H54 (cell line): ENCODE results near the gene ZNF280B.
"Not testable (repeated sequence)": the region's sequence is repeated elsewhere in the genome, so short reads cannot be mapped to it uniquely, and the experiment has no call there.

Experiments
- DNase-seq: peaks from one replicate; pipeline ENCODE4 v3.0.0; 2011; ENCODE audit warnings: low spot score, mixed read lengths; ENCODE audit not compliant: insufficient read length
- FAIRE-seq: peaks from 3 replicates; lab custom pipeline; 2011; peaks lifted over from hg19 to GRCh38; lab: Jason Lieb, UNC
- POLR2A ChIP-seq: IDR thresholded peaks from 2 replicates; pipeline ENCODE4 v1.6.1; 2011; ENCODE audit warnings: low read depth, mild to moderate bottlenecking, low read length

ZNF280B gene

DNA sequence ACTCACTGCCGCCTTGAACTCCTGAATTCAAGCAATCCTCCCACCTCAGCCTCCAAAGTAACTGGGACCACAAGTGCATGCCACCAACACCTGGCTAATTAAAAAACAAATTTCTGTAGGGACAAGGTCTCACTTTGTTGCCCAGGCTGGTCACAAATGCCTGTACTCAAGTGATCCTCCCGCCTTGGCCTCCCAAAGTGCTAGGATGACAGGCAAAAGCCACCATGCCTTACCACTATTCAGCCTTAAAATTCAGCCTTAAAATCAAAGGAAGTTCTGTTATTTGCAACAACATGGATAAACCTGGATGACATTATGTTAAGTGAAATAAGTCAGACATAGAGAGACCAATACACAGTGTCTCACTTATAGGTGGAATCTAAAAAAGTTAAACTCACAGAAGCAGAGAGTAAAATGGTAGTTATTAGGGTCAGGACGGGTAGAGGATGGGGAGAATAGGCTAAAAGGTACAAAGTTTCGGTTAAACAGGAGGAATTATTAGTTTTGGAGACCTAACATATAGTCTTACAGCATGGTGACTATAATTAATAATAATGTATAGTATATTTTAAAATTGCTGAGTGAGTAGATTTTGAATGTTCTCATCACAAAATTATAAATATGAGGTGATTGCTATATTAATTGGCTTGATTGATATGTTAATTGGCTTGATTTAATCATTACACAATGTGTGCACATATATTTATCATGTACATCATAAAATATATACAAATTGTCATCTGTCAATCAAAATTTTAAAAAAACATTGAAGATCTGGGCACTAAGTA lies 17.8 kb upstream of the ZNF280B start:
- no peak for TF ChIP-seq POLR2A
- FAIRE-seq, result no peak
- no peak for DNase-seq

DNA sequence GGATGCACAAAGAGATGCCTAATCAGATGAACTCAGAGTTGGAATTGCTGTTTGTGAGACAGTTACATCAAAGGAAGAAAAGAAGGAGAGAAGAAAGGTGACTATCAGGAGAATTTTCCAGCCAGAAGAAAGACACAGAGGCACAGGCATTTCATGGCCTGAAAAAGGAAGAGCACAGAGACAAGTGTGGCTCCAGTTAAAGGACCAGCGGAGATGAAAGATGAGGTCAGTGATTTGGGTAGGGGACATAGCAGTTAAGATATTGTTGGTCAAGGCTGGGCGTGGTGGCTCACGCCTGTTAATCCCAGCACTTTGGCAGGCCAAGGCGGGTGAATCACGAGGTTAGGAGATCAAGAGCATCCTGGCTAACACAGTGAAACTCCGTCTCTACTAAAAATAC lies 15.0 kb upstream of the ZNF280B start:
- TF ChIP-seq POLR2A, result no peak
- DNase-seq, result no peak
- no peak for FAIRE-seq

DNA sequence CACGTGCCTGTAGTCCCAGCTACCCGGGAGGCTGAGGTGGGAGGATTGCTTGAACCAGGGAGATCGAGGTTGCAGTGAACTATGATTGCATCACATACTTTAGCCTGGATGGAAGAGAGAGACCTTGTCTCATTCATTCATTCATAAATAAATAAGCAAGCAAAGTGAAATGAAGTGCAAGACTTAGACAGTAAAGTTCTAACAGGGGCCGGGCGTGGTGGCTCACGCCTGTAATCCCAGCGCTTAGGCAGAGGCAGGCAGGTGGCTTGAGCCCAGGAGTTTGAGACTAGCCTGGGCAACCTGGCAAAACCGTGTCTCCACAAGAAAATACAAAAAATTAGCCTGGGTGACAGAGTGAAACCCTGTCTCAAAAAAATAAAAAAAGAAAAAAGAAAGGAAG lies 13.1 kb upstream of the ZNF280B start:
- no peak for FAIRE-seq
- DNase-seq, result no peak
- no peak for TF ChIP-seq POLR2A

GRCh38 chr22:22520667-22521602 lies 12.4 kb upstream of the ZNF280B start:
- no peak for TF ChIP-seq POLR2A
- no peak for FAIRE-seq
- no peak for DNase-seq

GRCh38 chr22:22520020-22520656 lies 11.6 kb upstream of the ZNF280B start, which contains the start of gene ZNF280A:
ZNF280A (minus strand) TSS chr22:22520270; CDS start chr22:22515630, 4,640 bp downstream.
- DNase-seq (peak; percentile 41), FAIRE-seq (peak; percentile 90)
- TF ChIP-seq POLR2A, result no peak

- no peak for TF ChIP-seq POLR2A
- FAIRE-seq (no peak), DNase-seq (no peak)
Measured at GRCh38 chr22:22519591-22519990, 11.0 kb upstream of the ZNF280B start.

- FAIRE-seq, result no peak
Measured at GRCh38 chr22:22516992-22517391, 8.4 kb upstream of the ZNF280B start.

GRCh38 chr22:22515890-22516289 lies 7.3 kb upstream of the ZNF280B start:
- TF ChIP-seq POLR2A, result no peak
- DNase-seq (no peak), FAIRE-seq (no peak)

More at GRCh38 chr22:22516992-22517391, 8.4 kb upstream of the ZNF280B start:
- no peak for DNase-seq
- no peak for TF ChIP-seq POLR2A

GRCh38 chr22:22514431-22514830 lies 5.9 kb upstream of the ZNF280B start:
- not testable (repeated sequence) for FAIRE-seq, DNase-seq

DNA sequence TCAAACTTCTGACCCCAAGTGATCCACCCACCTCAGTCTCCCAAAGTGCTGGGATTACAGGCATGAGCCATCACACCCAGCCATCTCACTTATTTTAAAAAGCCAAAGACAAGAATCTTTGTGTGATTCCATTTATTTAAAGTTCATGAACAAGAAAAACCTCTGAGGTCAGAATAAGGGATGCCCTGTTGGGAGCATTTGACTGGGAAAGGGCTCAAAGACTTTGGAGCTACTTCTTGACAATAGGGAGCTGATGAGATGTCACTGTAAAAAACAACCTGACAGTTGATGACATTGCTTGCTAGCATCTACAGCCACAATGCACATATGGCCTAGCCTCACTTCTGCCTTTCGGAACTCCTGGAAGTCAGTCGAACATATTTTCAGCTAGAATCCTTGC lies 5.1 kb upstream of the ZNF280B start:
- FAIRE-seq (no peak), DNase-seq (no peak)
- no peak for TF ChIP-seq POLR2A

GRCh38 chr22:22512951-22513350 lies 4.4 kb upstream of the ZNF280B start:
- FAIRE-seq (no peak), DNase-seq (no peak)
- no peak for TF ChIP-seq POLR2A

- FAIRE-seq, DNase-seq: not testable (repeated sequence)
Measured at GRCh38 chr22:22510833-22511232, 2.3 kb upstream of the ZNF280B start.

DNA sequence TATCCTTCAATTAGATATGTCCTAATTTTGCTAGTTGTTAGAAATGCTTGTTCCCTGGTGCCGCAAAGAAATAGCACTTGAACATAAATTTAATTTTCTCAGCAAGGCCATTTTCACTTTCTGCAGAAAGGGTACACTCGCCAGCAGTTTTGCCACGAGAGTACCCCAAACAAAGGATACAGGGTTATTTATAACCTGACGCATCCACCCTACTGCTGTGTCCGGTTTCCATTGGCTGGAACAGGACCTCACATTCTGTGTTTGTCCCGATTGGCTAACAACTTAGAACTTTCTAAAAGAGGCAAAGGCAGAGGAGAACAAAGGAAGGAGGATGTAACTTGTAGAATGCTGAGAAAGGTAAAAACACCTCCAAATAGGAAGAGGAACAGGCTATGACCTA lies 1.4 kb upstream of the ZNF280B start:
- FAIRE-seq, DNase-seq: not testable (repeated sequence)
